Suprapubic skin (tissue), 3 donors: ENCODE measurements around the gene GNAZ.

Experiments used
- EP300 ChIP-seq: sonication (generic); formaldehyde crosslinking; IDR thresholded peaks from one replicate; pipeline ENCODE4 v1.6.1; 2017; ENCODE audit warnings: antibody characterized with exemption
- POLR2A ChIP-seq, 2 donors: fragments of 450-650 bp; IDR thresholded peaks; one replicate each; pipeline ENCODE4 v1.6.1; 2017; ENCODE audit warnings: antibody characterized with exemption in 2 of 2, mild to moderate bottlenecking in 2 of 2, moderate library complexity in 2 of 2
- TF ChIP-seq, protein P1 (sequence below), 2 donors: fragments of 200-600 bp in 1 of 2; fragments of 450-650 bp in 1 of 2; sonication (generic) in 1 of 2; IDR thresholded peaks; one replicate each; pipeline ENCODE4 v1.5.1; 2016 to 2019; ENCODE audit warnings: antibody characterized with exemption in 2 of 2, mild to moderate bottlenecking in 1 of 2, moderate library complexity in 1 of 2

- TF ChIP-seq, protein P1, sequence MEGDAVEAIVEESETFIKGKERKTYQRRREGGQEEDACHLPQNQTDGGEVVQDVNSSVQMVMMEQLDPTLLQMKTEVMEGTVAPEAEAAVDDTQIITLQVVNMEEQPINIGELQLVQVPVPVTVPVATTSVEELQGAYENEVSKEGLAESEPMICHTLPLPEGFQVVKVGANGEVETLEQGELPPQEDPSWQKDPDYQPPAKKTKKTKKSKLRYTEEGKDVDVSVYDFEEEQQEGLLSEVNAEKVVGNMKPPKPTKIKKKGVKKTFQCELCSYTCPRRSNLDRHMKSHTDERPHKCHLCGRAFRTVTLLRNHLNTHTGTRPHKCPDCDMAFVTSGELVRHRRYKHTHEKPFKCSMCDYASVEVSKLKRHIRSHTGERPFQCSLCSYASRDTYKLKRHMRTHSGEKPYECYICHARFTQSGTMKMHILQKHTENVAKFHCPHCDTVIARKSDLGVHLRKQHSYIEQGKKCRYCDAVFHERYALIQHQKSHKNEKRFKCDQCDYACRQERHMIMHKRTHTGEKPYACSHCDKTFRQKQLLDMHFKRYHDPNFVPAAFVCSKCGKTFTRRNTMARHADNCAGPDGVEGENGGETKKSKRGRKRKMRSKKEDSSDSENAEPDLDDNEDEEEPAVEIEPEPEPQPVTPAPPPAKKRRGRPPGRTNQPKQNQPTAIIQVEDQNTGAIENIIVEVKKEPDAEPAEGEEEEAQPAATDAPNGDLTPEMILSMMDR (IDR thresholded peaks at IDR 0.05), result no peak
- no peak for TF ChIP-seq POLR2A (IDR thresholded peaks at IDR 0.05)
- TF ChIP-seq EP300, result no peak
These were observed 35.6 kb downstream of the GNAZ start for GRCh38 chr22:23105919-23106318.
